Keratinocyte (primary cell): ENCODE measurements around the gene CPSF7.

ENCODE experiments used
- CTCF ChIP-seq, 3 experiments: IDR thresholded peaks in 1 of 3; conservative IDR thresholded peaks in 1 of 3; optimal IDR thresholded peaks in 1 of 3; 2 replicates in 2 of 3; 3 replicates in 1 of 3; pipeline versions ENCODE3 to v1.5.1; 2011; ENCODE audit warnings: low read length in 3 of 3, mild to moderate bottlenecking in 3 of 3, moderate library complexity in 2 of 3, control low read depth in 1 of 3, inconsistent platforms in 1 of 3; ENCODE audit not compliant: insufficient read depth in 2 of 3; ENCODE audit errors: extremely low read depth in 1 of 3
- EZH2 ChIP-seq: IDR thresholded peaks from one replicate; pipeline ENCODE4 v1.6.1; 2012; ENCODE audit warnings: inconsistent platforms, mild to moderate bottlenecking, low read length, moderate library complexity

- TF ChIP-seq CTCF (optimal IDR thresholded peaks at IDR 0.05 in 1 of 3, IDR thresholded peaks at IDR 0.05 in 1 of 3, conservative IDR thresholded peaks at IDR 0.05 in 1 of 3; ENCODE audit: extremely low read depth in 1 of 3, insufficient read depth in 2 of 3, low read length in 3 of 3): no peak
- TF ChIP-seq EZH2: no peak
These were observed 71.2 kb downstream of the CPSF7 start for GRCh38 chr11:61358566-61358965.
